ENCODE measurements around the gene MYH10.

The MYH10 gene

GRCh38 chr17:8479431-8479947 is 151.0 kb downstream of the MYH10 start:
- no peak overlapping the region for H3K27ac ChIP-seq (ENCODE audit: low read length)
- no peaks in the 10 kb centered on the region for H3K27me3 ChIP-seq (ENCODE audit: low read depth, low read length)
- no peak overlapping the region for H3K4me3 ChIP-seq (ENCODE audit: low read depth in 1 of 2, low read length in 2 of 2)
- peaks cover 0 to 22% of the 10 kb centered on the region in 2 donors for H3K4me1 ChIP-seq (ENCODE audit: control insufficient read depth in 1 of 2, insufficient read depth in 2 of 2, low read length in 2 of 2)
- peaks cover 0 to 1% of the 10 kb centered on the region in 2 donors for H3K9me3 ChIP-seq (ENCODE audit: control insufficient read depth in 1 of 2, low read length in 2 of 2)
- peaks cover 31 to 48% of the 10 kb centered on the region in 2 donors for H3K36me3 ChIP-seq (ENCODE audit: control insufficient read depth in 1 of 2, insufficient read depth in 2 of 2, low read length in 2 of 2)

GRCh38 chr17:8477715-8478441 is 152.6 kb downstream of the MYH10 start:
- no peaks in the 10 kb centered on the region for H3K9me3 ChIP-seq (ENCODE audit: control insufficient read depth in 1 of 2, low read length in 2 of 2)
- H3K36me3 ChIP-seq (ENCODE audit: control insufficient read depth in 1 of 2, insufficient read depth in 2 of 2, low read length in 2 of 2): peaks cover 31 to 50% of the 10 kb centered on the region in 2 donors
- peaks cover 0 to 22% of the 10 kb centered on the region in 2 donors for H3K4me1 ChIP-seq (ENCODE audit: control insufficient read depth in 1 of 2, insufficient read depth in 2 of 2, low read length in 2 of 2)
- no peak overlapping the region for H3K4me3 ChIP-seq (ENCODE audit: low read depth in 1 of 2, low read length in 2 of 2)
- H3K27ac ChIP-seq (ENCODE audit: low read length): no peak overlapping the region
- H3K27me3 ChIP-seq (ENCODE audit: low read depth, low read length): no peaks in the 10 kb centered on the region

GRCh38 chr17:8477171-8477570 is 153.4 kb downstream of the MYH10 start:
- no peaks in the 10 kb centered on the region for H3K27me3 ChIP-seq (ENCODE audit: low read depth, low read length)
- no peak overlapping the region for H3K4me3 ChIP-seq (ENCODE audit: low read depth in 1 of 2, low read length in 2 of 2)
- no peaks in the 10 kb centered on the region for H3K9me3 ChIP-seq (ENCODE audit: control insufficient read depth in 1 of 2, low read length in 2 of 2)
- H3K4me1 ChIP-seq (ENCODE audit: control insufficient read depth in 1 of 2, insufficient read depth in 2 of 2, low read length in 2 of 2): peaks cover 0 to 21% of the 10 kb centered on the region in 2 donors
- no peak overlapping the region for H3K27ac ChIP-seq (ENCODE audit: low read length)
- H3K36me3 ChIP-seq (ENCODE audit: control insufficient read depth in 1 of 2, insufficient read depth in 2 of 2, low read length in 2 of 2): peaks cover 31 to 50% of the 10 kb centered on the region in 2 donors

GRCh38 chr17:8476741-8477140 is 153.8 kb downstream of the MYH10 start:
- Histone ChIP-seq H3K4me3 (ENCODE audit: low read depth in 1 of 2, low read length in 2 of 2) (no peak overlapping the region), H3K27me3 (ENCODE audit: low read depth, low read length) (no peaks in the 10 kb centered on the region), H3K4me1 (ENCODE audit: control insufficient read depth in 1 of 2, insufficient read depth in 2 of 2, low read length in 2 of 2) (peaks cover 0 to 17% of the 10 kb centered on the region in 2 donors), H3K36me3 (ENCODE audit: control insufficient read depth in 1 of 2, insufficient read depth in 2 of 2, low read length in 2 of 2) (peaks cover 35 to 54% of the 10 kb centered on the region in 2 donors), H3K9me3 (ENCODE audit: control insufficient read depth in 1 of 2, low read length in 2 of 2) (no peaks in the 10 kb centered on the region), H3K27ac (ENCODE audit: low read length) (no peak overlapping the region)

GRCh38 chr17:8475781-8476180 is 154.7 kb downstream of the MYH10 start:
- H3K4me1 ChIP-seq (ENCODE audit: control insufficient read depth in 1 of 2, insufficient read depth in 2 of 2, low read length in 2 of 2): peaks cover 0 to 14% of the 10 kb centered on the region in 2 donors
- no peak overlapping the region for H3K27ac ChIP-seq (ENCODE audit: low read length)
- peaks cover 38 to 61% of the 10 kb centered on the region in 2 donors for H3K36me3 ChIP-seq (ENCODE audit: control insufficient read depth in 1 of 2, insufficient read depth in 2 of 2, low read length in 2 of 2)
- no peaks in the 10 kb centered on the region for H3K9me3 ChIP-seq (ENCODE audit: control insufficient read depth in 1 of 2, low read length in 2 of 2)
- H3K27me3 ChIP-seq (ENCODE audit: low read depth, low read length): no peaks in the 10 kb centered on the region
- H3K4me3 ChIP-seq (ENCODE audit: low read depth in 1 of 2, low read length in 2 of 2): no peak overlapping the region

- Histone ChIP-seq H3K27ac (ENCODE audit: low read length) (no peak overlapping the region), H3K27me3 (ENCODE audit: low read depth, low read length) (no peaks in the 10 kb centered on the region), H3K9me3 (ENCODE audit: control insufficient read depth in 1 of 2, low read length in 2 of 2) (no peaks in the 10 kb centered on the region), H3K4me1 (ENCODE audit: control insufficient read depth in 1 of 2, insufficient read depth in 2 of 2, low read length in 2 of 2) (peaks cover 0 to 15% of the 10 kb centered on the region in 2 donors), H3K36me3 (ENCODE audit: control insufficient read depth in 1 of 2, insufficient read depth in 2 of 2, low read length in 2 of 2) (peaks cover 38 to 60% of the 10 kb centered on the region in 2 donors), H3K4me3 (ENCODE audit: low read depth in 1 of 2, low read length in 2 of 2) (no peak overlapping the region)
Observed at GRCh38 chr17:8475227-8475626, 155.3 kb downstream of the MYH10 start.

GRCh38 chr17:8474826-8475225 is 155.7 kb downstream of the MYH10 start:
- Histone ChIP-seq H3K27me3 (ENCODE audit: low read depth, low read length) (no peaks in the 10 kb centered on the region), H3K9me3 (ENCODE audit: control insufficient read depth in 1 of 2, low read length in 2 of 2) (no peaks in the 10 kb centered on the region), H3K4me1 (ENCODE audit: control insufficient read depth in 1 of 2, insufficient read depth in 2 of 2, low read length in 2 of 2) (peaks cover 0 to 15% of the 10 kb centered on the region in 2 donors), H3K27ac (ENCODE audit: low read length) (no peak overlapping the region), H3K4me3 (ENCODE audit: low read depth in 1 of 2, low read length in 2 of 2) (no peak overlapping the region), H3K36me3 (ENCODE audit: control insufficient read depth in 1 of 2, insufficient read depth in 2 of 2, low read length in 2 of 2) (peaks cover 38 to 57% of the 10 kb centered on the region in 2 donors)

- Histone ChIP-seq H3K27ac (ENCODE audit: low read length) (no peak overlapping the region), H3K36me3 (ENCODE audit: control insufficient read depth in 1 of 2, insufficient read depth in 2 of 2, low read length in 2 of 2) (peaks cover 38 to 58% of the 10 kb centered on the region in 2 donors), H3K4me1 (ENCODE audit: control insufficient read depth in 1 of 2, insufficient read depth in 2 of 2, low read length in 2 of 2) (peaks cover 0 to 12% of the 10 kb centered on the region in 2 donors), H3K27me3 (ENCODE audit: low read depth, low read length) (no peaks in the 10 kb centered on the region), H3K9me3 (ENCODE audit: control insufficient read depth in 1 of 2, low read length in 2 of 2) (no peaks in the 10 kb centered on the region), H3K4me3 (ENCODE audit: low read depth in 1 of 2, low read length in 2 of 2) (no peak overlapping the region)
Observed at GRCh38 chr17:8473451-8474192, 156.9 kb downstream of the MYH10 start.

- no peak overlapping the region for H3K4me3 ChIP-seq (ENCODE audit: low read depth in 1 of 2, low read length in 2 of 2)
- H3K4me1 ChIP-seq (ENCODE audit: control insufficient read depth in 1 of 2, insufficient read depth in 2 of 2, low read length in 2 of 2): peaks cover 0 to 12% of the 10 kb centered on the region in 2 donors
- no peak overlapping the region for H3K27ac ChIP-seq (ENCODE audit: low read length)
- H3K9me3 ChIP-seq (ENCODE audit: control insufficient read depth in 1 of 2, low read length in 2 of 2): no peaks in the 10 kb centered on the region
- no peaks in the 10 kb centered on the region for H3K27me3 ChIP-seq (ENCODE audit: low read depth, low read length)
- peaks cover 46 to 62% of the 10 kb centered on the region in 2 donors for H3K36me3 ChIP-seq (ENCODE audit: control insufficient read depth in 1 of 2, insufficient read depth in 2 of 2, low read length in 2 of 2)
Observed at GRCh38 chr17:8472663-8473062, 157.9 kb downstream of the MYH10 start.

- H3K27ac ChIP-seq (ENCODE audit: low read length): no peak overlapping the region
- H3K4me3 ChIP-seq (ENCODE audit: low read depth in 1 of 2, low read length in 2 of 2): no peak overlapping the region
- no peaks in the 10 kb centered on the region for H3K9me3 ChIP-seq (ENCODE audit: control insufficient read depth in 1 of 2, low read length in 2 of 2)
- H3K36me3 ChIP-seq (ENCODE audit: control insufficient read depth in 1 of 2, insufficient read depth in 2 of 2, low read length in 2 of 2): peaks cover 43 to 56% of the 10 kb centered on the region in 2 donors
- H3K4me1 ChIP-seq (ENCODE audit: control insufficient read depth in 1 of 2, insufficient read depth in 2 of 2, low read length in 2 of 2): peaks cover 0 to 26% of the 10 kb centered on the region in 2 donors
- no peaks in the 10 kb centered on the region for H3K27me3 ChIP-seq (ENCODE audit: low read depth, low read length)
Observed at GRCh38 chr17:8470447-8471047, 160.0 kb downstream of the MYH10 start.

- Histone ChIP-seq H3K36me3 (ENCODE audit: control insufficient read depth in 1 of 2, insufficient read depth in 2 of 2, low read length in 2 of 2) (peaks cover 41 to 50% of the 10 kb centered on the region in 2 donors), H3K4me1 (ENCODE audit: control insufficient read depth in 1 of 2, insufficient read depth in 2 of 2, low read length in 2 of 2) (peaks cover 5 to 32% of the 10 kb centered on the region in 2 donors), H3K27ac (ENCODE audit: low read length) (no peak overlapping the region), H3K9me3 (ENCODE audit: control insufficient read depth in 1 of 2, low read length in 2 of 2) (no peaks in the 10 kb centered on the region), H3K27me3 (ENCODE audit: low read depth, low read length) (no peaks in the 10 kb centered on the region), H3K4me3 (ENCODE audit: low read depth in 1 of 2, low read length in 2 of 2) (no peak overlapping the region)
Observed at GRCh38 chr17:8469964-8470363, 160.6 kb downstream of the MYH10 start.
